GM12874 (cell line): ENCODE measurements around the gene ADGRL3.

Experiments
- TF ChIP-seq, protein P1 (sequence below): IDR thresholded peaks from 2 replicates; pipeline ENCODE4 v1.5.1; 2011; ENCODE audit warnings: low read depth, mild to moderate bottlenecking, control low read depth, low read length, moderate library complexity; ENCODE audit not compliant: insufficient read depth

ADGRL3 gene

GRCh38 chr4:61300266-61300844 is 100.2 kb downstream of the ADGRL3 start:
- TF ChIP-seq, protein P1, sequence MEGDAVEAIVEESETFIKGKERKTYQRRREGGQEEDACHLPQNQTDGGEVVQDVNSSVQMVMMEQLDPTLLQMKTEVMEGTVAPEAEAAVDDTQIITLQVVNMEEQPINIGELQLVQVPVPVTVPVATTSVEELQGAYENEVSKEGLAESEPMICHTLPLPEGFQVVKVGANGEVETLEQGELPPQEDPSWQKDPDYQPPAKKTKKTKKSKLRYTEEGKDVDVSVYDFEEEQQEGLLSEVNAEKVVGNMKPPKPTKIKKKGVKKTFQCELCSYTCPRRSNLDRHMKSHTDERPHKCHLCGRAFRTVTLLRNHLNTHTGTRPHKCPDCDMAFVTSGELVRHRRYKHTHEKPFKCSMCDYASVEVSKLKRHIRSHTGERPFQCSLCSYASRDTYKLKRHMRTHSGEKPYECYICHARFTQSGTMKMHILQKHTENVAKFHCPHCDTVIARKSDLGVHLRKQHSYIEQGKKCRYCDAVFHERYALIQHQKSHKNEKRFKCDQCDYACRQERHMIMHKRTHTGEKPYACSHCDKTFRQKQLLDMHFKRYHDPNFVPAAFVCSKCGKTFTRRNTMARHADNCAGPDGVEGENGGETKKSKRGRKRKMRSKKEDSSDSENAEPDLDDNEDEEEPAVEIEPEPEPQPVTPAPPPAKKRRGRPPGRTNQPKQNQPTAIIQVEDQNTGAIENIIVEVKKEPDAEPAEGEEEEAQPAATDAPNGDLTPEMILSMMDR = no peak

GRCh38 chr4:61301271-61301670 is 101.1 kb downstream of the ADGRL3 start:
- TF ChIP-seq, protein P1 = no peak

- TF ChIP-seq, protein P1 = no peak
Measured at GRCh38 chr4:61308033-61308432, 107.9 kb downstream of the ADGRL3 start.

GRCh38 chr4:61309616-61310015 is 109.5 kb downstream of the ADGRL3 start:
- TF ChIP-seq, protein P1 = no peak

- TF ChIP-seq, protein P1 = no peak
Measured at GRCh38 chr4:61312526-61312925, 112.4 kb downstream of the ADGRL3 start.

- TF ChIP-seq, protein P1 = no peak
Measured at GRCh38 chr4:61318431-61318830, 118.3 kb downstream of the ADGRL3 start.

DNA sequence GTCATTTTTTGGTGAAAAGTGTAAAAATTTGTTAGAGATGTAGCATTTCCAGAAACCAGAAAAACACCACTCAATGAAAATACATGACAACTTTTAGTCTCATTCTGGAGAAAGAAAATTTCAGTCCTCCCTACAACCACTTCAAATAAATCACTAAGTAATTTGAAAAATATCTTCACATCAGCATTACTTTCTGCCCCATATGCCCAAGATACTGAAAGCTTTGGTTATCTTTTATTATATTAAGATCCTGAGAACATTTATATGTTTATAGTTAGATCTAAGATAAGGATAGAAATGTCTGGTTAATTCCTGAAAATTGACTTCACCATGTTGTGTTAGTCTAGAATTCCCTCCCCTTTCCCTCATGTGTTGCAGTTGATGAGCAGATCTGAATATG is 119.0 kb downstream of the ADGRL3 start:
- TF ChIP-seq, protein P1 = no peak
